Measurements from ENCODE around the gene UBE2I. TPM values are rescaled to one million over a fixed set of nuclear protein-coding genes. Genes with fewer than 3 reads are reported as not detected.
"Not testable (repeated sequence)": the region's sequence is repeated elsewhere in the genome, so short reads cannot be mapped to it uniquely, and the experiment has no call there.

Gene UBE2I
- total RNA-seq, 1 experiment from 2014 or later = 290 TPM

- H4K8ac ChIP-seq (replicated peaks; ENCODE audit: insufficient read length, low read depth, low read length); H2AFZ ChIP-seq (ENCODE audit: low read length); H4K20me1 ChIP-seq (ENCODE audit: control insufficient read depth, insufficient read depth, insufficient read length); H4K91ac ChIP-seq (ENCODE audit: insufficient read length, low read depth, low read length); H3K14ac ChIP-seq (ENCODE audit: insufficient read depth, low read length); H3K79me1 ChIP-seq (ENCODE audit: insufficient read depth, low read depth, low read length, poor library complexity, severe bottlenecking); H2BK15ac ChIP-seq (ENCODE audit: low read depth, low read length); H3K56ac ChIP-seq (ENCODE audit: insufficient read length, low read depth, low read length); H3K18ac ChIP-seq (ENCODE audit: insufficient read length, low read depth, low read length); H2BK5ac ChIP-seq (ENCODE audit: insufficient read length, low read length); H3K23ac ChIP-seq (ENCODE audit: insufficient read length, low read depth, low read length); H2BK20ac ChIP-seq (ENCODE audit: low read depth, low read length, poor library complexity, severe bottlenecking); H2BK12ac ChIP-seq (ENCODE audit: insufficient read length, low read depth, low read length); H3K9ac ChIP-seq (ENCODE audit: extremely low read depth, insufficient read length, low read length); H3K4me1 ChIP-seq (ENCODE audit: insufficient read depth, low read length); H3K27me3 ChIP-seq (ENCODE audit: insufficient read depth, low read length); H3K4me3 Mint-ChIP-seq; H4K5ac ChIP-seq (ENCODE audit: insufficient read length, low read depth, low read length); H3K9me3 ChIP-seq (ENCODE audit: control insufficient read depth, low read depth, low read length); H3K36me3 Mint-ChIP-seq (ENCODE audit: insufficient read depth in 1 of 3, low read depth in 3 of 3); H3K79me2 ChIP-seq (ENCODE audit: insufficient read depth, low read length); H2BK120ac ChIP-seq (ENCODE audit: low read depth, low read length, poor library complexity, severe bottlenecking); H3K4me2 ChIP-seq (ENCODE audit: insufficient read depth, insufficient read length, low read length); H3K23me2 ChIP-seq (ENCODE audit: insufficient read length, low read depth, low read length, poor library complexity, severe bottlenecking); H3K4ac ChIP-seq (ENCODE audit: low read depth, low read length); H3K27ac Mint-ChIP-seq; H2AK5ac ChIP-seq (ENCODE audit: insufficient read length, low read length); H3T11ph ChIP-seq (ENCODE audit: low read length); DNase-seq; H3K27ac ChIP-seq (ENCODE audit: insufficient read length, low read depth, low read length); H3K9me3 Mint-ChIP-seq: not testable (repeated sequence)
- Mint-ChIP-seq H3K4me1 (peaks cover 41 to 52% of the 10 kb centered on the region in 2 experiments), H3K27me3 (ENCODE audit: low read depth) (peaks cover 62% of the 10 kb centered on the region)
- no CpG with 5 or more reads among the region's 8 CpGs for WGBS (ENCODE audit: extremely low coverage, insufficient read length, low lambda C conversion rate)
Observed at GRCh38 chr16:1292808-1293207, 16.6 kb upstream of the UBE2I start.

Data from H9 (cell line).